ENCODE data around the gene XKR7.

GRCh38 chr20:32004963-32005362, 37.0 kb downstream of the XKR7 start:
- TF ChIP-seq, protein P1, sequence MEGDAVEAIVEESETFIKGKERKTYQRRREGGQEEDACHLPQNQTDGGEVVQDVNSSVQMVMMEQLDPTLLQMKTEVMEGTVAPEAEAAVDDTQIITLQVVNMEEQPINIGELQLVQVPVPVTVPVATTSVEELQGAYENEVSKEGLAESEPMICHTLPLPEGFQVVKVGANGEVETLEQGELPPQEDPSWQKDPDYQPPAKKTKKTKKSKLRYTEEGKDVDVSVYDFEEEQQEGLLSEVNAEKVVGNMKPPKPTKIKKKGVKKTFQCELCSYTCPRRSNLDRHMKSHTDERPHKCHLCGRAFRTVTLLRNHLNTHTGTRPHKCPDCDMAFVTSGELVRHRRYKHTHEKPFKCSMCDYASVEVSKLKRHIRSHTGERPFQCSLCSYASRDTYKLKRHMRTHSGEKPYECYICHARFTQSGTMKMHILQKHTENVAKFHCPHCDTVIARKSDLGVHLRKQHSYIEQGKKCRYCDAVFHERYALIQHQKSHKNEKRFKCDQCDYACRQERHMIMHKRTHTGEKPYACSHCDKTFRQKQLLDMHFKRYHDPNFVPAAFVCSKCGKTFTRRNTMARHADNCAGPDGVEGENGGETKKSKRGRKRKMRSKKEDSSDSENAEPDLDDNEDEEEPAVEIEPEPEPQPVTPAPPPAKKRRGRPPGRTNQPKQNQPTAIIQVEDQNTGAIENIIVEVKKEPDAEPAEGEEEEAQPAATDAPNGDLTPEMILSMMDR (IDR thresholded peaks at IDR 0.05) = no peak
- TF ChIP-seq POLR2A (IDR thresholded peaks at IDR 0.05) = no peak
